ENCODE measurements around the gene ZNF732.

GRCh38 chr4:271492-272103, 33.7 kb downstream of the ZNF732 start:
- TF ChIP-seq HNF4A (conservative IDR thresholded peaks at IDR 0.05) (no peak), HNF4G (IDR thresholded peaks at IDR 0.05) (no peak), CTCF (IDR thresholded peaks at IDR 0.05; ENCODE audit: low read depth, low read length, missing input control) (no peak), REST (IDR thresholded peaks at IDR 0.05) (no peak), RXRA (IDR thresholded peaks at IDR 0.05) (no peak), SP1 (IDR thresholded peaks at IDR 0.05) (no peak), MAX (IDR thresholded peaks at IDR 0.05) (no peak), YY1 (IDR thresholded peaks at IDR 0.05) (no peak), RAD21 (IDR thresholded peaks at IDR 0.05) (no peak), ZBTB33 (IDR thresholded peaks at IDR 0.05) (no peak), ATF3 (IDR thresholded peaks at IDR 0.05) (no peak), JUND (IDR thresholded peaks at IDR 0.05) (no peak)

All from liver (tissue), 3 donors.